ENCODE measurements around the gene ERP44. TPM values are rescaled to one million over a fixed set of nuclear protein-coding genes. Genes with fewer than 3 reads are reported as not detected.
"Not testable (repeated sequence)": the region's sequence is repeated elsewhere in the genome, so short reads cannot be mapped to it uniquely, and the experiment has no call there.

Gene ERP44
- total RNA-seq = 10 to 100 TPM in 2 of 4 donors, 1 to 10 TPM in 2; 7.6 to 21.9 (median 12.6) TPM

DNA sequence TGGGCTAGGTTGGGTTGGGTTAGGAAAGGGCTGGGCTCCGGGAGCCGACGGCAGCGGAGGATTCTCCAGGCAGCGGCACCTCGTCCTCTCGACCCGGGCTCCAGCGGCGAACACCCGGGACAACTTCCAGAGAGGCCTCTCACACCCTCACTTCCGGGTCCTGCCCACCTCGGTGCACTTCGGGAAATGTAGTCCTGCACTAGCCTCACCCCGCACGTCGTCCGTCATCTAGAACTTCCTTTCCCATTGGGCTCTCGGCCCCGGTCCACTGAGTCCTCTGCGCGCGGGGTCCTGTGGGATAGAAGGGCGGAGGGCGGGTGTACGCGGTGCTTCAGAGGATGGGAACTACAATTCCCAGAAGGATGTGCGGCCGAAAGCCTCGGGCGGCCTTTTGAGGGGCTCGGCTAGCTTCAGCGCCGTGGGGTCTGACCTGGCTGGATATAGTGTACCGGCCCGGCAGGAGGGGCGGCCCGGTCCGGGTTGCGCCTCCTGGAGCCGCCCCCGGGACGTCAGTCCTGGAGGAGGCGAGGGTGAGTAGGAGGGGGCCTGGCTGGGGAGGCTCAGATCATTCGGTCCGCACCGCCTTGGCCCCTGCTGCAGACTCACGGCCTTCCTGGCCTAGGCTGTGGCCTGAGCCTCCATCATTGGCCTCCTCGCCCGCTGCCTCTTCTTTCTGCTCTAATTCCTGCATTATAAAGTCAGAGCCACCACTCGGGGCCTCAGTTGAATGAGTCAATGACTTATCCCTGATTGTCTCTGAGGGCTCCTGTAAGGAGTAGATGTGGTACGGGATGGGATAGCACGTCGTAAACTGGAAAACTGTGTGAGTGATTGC, at the start of gene ERP44, which contains the start of gene INVS:
Gene ERP44 (minus strand): TSS at position 114 of the 835 bp plus-strand sequence. CDS start 160 bp downstream, outside the sequence.
Gene INVS (plus strand): TSS at position 357 of the 835 bp plus-strand sequence. CDS start 5,279 bp downstream, outside the sequence.
- H3K27me3 ChIP-seq = no peaks in the 10 kb centered on the region
- TF ChIP-seq, protein P1, sequence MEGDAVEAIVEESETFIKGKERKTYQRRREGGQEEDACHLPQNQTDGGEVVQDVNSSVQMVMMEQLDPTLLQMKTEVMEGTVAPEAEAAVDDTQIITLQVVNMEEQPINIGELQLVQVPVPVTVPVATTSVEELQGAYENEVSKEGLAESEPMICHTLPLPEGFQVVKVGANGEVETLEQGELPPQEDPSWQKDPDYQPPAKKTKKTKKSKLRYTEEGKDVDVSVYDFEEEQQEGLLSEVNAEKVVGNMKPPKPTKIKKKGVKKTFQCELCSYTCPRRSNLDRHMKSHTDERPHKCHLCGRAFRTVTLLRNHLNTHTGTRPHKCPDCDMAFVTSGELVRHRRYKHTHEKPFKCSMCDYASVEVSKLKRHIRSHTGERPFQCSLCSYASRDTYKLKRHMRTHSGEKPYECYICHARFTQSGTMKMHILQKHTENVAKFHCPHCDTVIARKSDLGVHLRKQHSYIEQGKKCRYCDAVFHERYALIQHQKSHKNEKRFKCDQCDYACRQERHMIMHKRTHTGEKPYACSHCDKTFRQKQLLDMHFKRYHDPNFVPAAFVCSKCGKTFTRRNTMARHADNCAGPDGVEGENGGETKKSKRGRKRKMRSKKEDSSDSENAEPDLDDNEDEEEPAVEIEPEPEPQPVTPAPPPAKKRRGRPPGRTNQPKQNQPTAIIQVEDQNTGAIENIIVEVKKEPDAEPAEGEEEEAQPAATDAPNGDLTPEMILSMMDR (IDR thresholded peaks at IDR 0.05) = peak in 1 of 4 experiments; percentile 23
- peak in 1 of 2 donors; percentile 73 for TF ChIP-seq POLR2A (IDR thresholded peaks at IDR 0.05)
- peak; percentile 98 to 99 for DNase-seq
- H3K4me3 ChIP-seq = peak within 1 kb of the TSS; percentile 62 to 80
- no peaks in the 10 kb centered on the region for H3K36me3 ChIP-seq
- peak within 1 kb of the TSS; percentile 84 to 94 for H3K27ac ChIP-seq
- peaks cover 5 to 8% of the 10 kb centered on the region in 2 donors for H3K4me1 ChIP-seq
- H3K9me3 ChIP-seq = no peaks in the 10 kb centered on the region
- intact Hi-C loops (cut with DNase I; ENCODE audit: low total_unique reads) = no loop called here

DNA sequence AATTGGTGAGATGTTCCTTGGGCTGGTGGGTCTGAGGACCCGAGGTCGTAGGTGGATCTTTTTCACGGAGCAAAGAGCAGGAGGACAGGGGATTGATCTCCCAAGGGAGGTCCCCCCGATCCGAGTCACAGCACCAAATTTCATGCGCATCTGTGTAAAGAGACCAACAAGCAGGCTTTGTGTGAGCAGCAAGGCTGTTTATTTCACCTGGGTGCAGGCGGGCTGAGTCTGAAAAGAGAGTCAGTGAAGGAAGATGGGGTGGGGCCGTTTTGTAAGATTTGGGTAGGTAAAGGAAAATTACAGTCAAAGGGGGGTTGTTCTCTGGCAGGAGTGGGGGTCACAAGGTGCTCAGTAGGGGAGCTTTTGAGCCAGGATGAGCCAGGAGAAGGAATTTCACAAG, 47.2 kb upstream of the ERP44 start:
- H3K4me1 ChIP-seq; H3K9me3 ChIP-seq; H3K36me3 ChIP-seq; intact Hi-C loops (cut with DNase I; ENCODE audit: low total_unique reads); H3K27ac ChIP-seq; H3K4me3 ChIP-seq; DNase-seq; H3K27me3 ChIP-seq: not testable (repeated sequence)

DNA sequence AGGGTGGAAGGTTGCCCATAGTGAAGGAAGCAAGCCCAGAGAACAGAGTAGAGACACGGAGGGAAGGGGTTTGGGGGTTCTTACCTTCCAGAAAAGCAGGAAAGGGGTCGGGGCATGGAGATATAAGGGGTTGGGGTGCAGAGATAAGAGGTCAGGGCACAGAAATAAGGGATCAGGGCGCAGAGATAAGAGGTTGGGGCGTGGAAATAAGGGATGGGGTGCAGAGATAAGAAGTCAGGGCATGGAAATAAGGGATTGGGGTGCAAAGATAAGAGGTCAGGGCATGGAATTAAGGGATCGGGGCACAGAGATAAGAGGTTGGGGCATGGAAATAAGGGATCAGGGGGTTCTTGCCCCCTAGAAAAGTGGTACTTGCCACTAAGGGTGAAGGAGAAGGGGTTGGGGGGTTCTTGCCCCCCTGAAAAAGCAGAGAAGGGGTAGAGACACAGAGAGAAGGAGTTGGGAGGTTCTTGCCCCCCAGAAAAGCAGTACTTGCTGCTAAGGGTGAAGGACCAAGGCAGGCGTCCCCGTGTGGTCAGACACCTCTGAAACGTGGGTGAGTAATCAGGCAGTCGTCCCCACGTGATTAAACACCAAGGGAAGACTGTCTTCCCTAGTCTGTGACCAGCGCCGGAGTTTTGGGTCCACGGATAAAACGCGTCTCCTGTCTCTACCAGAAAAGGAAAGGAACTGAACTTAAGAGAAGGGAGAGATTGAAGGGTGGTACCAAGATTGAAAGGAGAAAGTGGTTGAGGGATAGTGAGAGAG, 46.6 kb upstream of the ERP44 start:
- DNase-seq; H3K4me3 ChIP-seq; H3K27me3 ChIP-seq; H3K36me3 ChIP-seq; H3K9me3 ChIP-seq; H3K4me1 ChIP-seq; H3K27ac ChIP-seq; intact Hi-C loops (cut with DNase I; ENCODE audit: low total_unique reads): not testable (repeated sequence)

DNA sequence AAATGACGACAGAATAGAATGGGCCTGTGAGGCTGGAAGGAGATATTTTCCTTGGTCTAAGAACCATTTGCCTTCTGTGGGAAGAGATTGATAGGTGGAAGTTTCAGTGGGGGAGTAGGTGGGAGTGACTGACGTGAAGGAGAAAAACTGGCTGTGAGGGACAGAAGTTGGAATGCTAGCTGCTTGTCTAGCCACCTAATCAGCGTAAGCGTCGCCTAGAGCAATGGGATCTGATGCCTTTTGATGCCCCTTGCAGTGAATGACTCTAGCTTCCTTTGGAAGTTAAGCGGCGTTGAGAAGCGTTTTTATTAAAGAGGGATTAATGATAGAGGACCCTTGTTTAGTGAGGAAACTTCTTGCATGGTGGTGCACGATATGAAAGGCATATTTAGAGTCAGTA, 43.1 kb upstream of the ERP44 start:
- H3K9me3 ChIP-seq; H3K27ac ChIP-seq; H3K4me3 ChIP-seq; H3K27me3 ChIP-seq; H3K36me3 ChIP-seq; intact Hi-C loops (cut with DNase I; ENCODE audit: low total_unique reads); H3K4me1 ChIP-seq; DNase-seq: not testable (repeated sequence)

DNA sequence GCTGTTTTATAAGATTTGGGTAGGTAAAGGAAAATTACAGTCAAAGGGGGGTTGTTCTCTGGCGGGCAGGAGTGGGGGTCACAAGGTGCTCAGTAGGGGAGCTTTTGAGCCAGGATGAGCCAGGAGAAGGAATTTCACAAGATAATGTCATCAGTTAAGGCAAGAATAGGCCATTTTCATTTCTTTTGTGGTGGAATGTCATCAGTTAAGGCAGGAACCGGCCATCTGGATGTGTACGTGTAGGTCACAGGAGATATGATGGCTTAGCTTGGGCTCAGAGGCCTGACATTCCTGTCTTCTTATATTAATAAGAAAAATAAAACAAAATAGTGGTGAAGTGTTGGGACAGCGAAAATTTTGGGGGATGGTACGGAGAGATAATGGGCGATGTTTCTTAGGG, 41.5 kb upstream of the ERP44 start:
- H3K27me3 ChIP-seq; H3K27ac ChIP-seq; H3K9me3 ChIP-seq; DNase-seq; H3K4me3 ChIP-seq; intact Hi-C loops (cut with DNase I; ENCODE audit: low total_unique reads); H3K4me1 ChIP-seq; H3K36me3 ChIP-seq: not testable (repeated sequence)

DNA sequence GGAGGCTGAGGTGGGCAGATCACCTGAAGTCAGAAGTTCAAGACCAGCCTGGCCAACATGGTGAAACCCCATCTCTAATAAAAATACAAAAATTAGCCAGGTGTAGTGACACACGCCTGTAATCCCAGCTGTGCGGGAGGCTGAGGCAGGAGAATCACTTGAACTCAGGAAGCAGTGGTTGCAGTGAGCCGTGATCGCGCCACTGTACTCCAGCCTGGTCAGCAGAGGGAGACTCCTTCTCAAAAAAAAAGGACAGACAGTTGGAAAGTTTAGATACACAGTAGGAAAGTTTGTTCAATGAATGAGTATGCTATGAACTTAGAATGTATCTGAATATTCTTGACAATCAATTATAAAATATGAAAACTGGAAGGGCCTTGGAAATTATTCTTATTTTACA, 38.0 kb upstream of the ERP44 start:
- H3K9me3 ChIP-seq; H3K4me1 ChIP-seq; DNase-seq; H3K36me3 ChIP-seq; H3K4me3 ChIP-seq; H3K27me3 ChIP-seq; H3K27ac ChIP-seq; intact Hi-C loops (cut with DNase I; ENCODE audit: low total_unique reads): not testable (repeated sequence)

DNA sequence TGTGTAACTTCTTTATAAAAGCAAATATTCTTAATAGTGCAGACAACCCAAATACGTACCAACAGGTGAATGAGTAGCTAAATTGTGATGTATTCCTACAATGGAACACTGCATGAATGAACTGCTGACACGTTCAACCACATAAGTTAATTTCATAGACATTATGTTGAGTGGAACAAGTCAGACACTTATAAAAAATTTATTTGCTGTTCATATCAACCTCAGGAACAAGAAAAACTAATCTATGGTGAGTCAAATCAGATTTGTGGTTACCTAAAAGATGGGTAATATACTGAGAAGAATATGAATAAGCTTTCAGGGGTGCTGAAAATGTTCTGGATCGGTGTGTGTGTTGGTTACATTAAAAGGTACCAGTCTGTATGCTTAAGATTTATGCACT, 35.9 kb upstream of the ERP44 start:
- Histone ChIP-seq H3K27me3 (no peaks in the 10 kb centered on the region), H3K9me3 (no peaks in the 10 kb centered on the region), H3K27ac (no peak overlapping the region), H3K36me3 (no peaks in the 10 kb centered on the region), H3K4me3 (no peak overlapping the region), H3K4me1 (no peaks in the 10 kb centered on the region)
- TF ChIP-seq, protein P1 (IDR thresholded peaks at IDR 0.05) = no peak
- TF ChIP-seq POLR2A (IDR thresholded peaks at IDR 0.05) = no peak
- DNase-seq = no peak
- intact Hi-C loops (cut with DNase I; ENCODE audit: low total_unique reads) = no loop called here
